Testis (tissue), 3 donors: ENCODE data around the gene DNAJC5. TPM values are rescaled to one million over a fixed set of nuclear protein-coding genes. Genes with fewer than 3 reads are reported as not detected.
A peak's percentile ranks its signal among the peaks of the same experiment; 100 is the strongest.

Source experiments
- DNase-seq: peaks from one replicate; pipeline ENCODE4 v3.0.0-alpha.2; 2019
- H3K27ac ChIP-seq, 2 donors: fragments of 200-600 bp; sonication (generic); one replicate each; pipeline ENCODE4 v1.5.1; 2019
- H3K27me3 ChIP-seq: fragments of 200-600 bp; sonication (generic); one replicate; pipeline ENCODE4 v1.5.1; 2019
- H3K36me3 ChIP-seq: fragments of 200-600 bp; sonication (generic); one replicate; pipeline ENCODE4 v1.5.1; 2017; ENCODE audit warnings: low read depth; ENCODE audit errors: missing control alignments
- H3K4me1 ChIP-seq: fragments of 200-600 bp; sonication (generic); one replicate; pipeline ENCODE4 v1.5.1; 2019
- H3K4me3 ChIP-seq, 2 donors: fragments of 200-600 bp; sonication (generic); one replicate each; pipeline ENCODE4 v1.5.1; 2017 to 2019
- H3K9me3 ChIP-seq: fragments of 200-600 bp; sonication (generic); one replicate; pipeline ENCODE4 v1.5.1; 2017
- POLR2A ChIP-seq: fragments of 450-650 bp; IDR thresholded peaks from one replicate; pipeline ENCODE4 v1.6.1; 2017; ENCODE audit warnings: antibody characterized with exemption, mild to moderate bottlenecking, moderate library complexity
- WGBS, 2 donors: methylation state at CpG; one replicate each; pipeline ENCODE4 v1.1.5; 2018; 5-methylcytosine and 5-hydroxymethylcytosine counted together
- intact Hi-C: fragments of 100-400 bp; cut with DNase I; formaldehyde crosslinking; loops from one replicate; pipeline ENCODE4 v1.15.1; 2023; ENCODE audit warnings: low total_unique reads
- polyA plus RNA-seq: library from polyadenylated mRNA; stranded (reverse); fragments of 350-450 nt; fragmentation: Illumina TruSeq; extraction: RNeasy Lipid Tissue Mini Kit (QIAGEN cat#74804); gene quantifications from one replicate; pipeline ENCODE4 v1.2.3, GENCODE V29; 2014; ENCODE audit warnings: low read depth, low replicate concordance; ENCODE audit not compliant: insufficient read depth
- total RNA-seq, 2 donors: library from RNA; depleted of rRNA; stranded (reverse); fragments of >200 nt; gene quantifications; one replicate each; pipeline ENCODE4 v1.2.3, GENCODE V29; 2016
- TF ChIP-seq, protein P1 (sequence below), 3 experiments: fragments of 450-650 bp in 2 of 3; fragments of 200-600 bp in 1 of 3; sonication (generic) in 1 of 3; IDR thresholded peaks; one replicate each; pipeline ENCODE4 v1.5.1; 2016 to 2019; ENCODE audit warnings: antibody characterized with exemption in 3 of 3, mild to moderate bottlenecking in 2 of 3, moderate library complexity in 1 of 3

The DNAJC5 gene
- total and polyA plus RNA-seq, 3 donors from 2014 or later = 35.6 to 64.8 (median 58.2) TPM

DNA sequence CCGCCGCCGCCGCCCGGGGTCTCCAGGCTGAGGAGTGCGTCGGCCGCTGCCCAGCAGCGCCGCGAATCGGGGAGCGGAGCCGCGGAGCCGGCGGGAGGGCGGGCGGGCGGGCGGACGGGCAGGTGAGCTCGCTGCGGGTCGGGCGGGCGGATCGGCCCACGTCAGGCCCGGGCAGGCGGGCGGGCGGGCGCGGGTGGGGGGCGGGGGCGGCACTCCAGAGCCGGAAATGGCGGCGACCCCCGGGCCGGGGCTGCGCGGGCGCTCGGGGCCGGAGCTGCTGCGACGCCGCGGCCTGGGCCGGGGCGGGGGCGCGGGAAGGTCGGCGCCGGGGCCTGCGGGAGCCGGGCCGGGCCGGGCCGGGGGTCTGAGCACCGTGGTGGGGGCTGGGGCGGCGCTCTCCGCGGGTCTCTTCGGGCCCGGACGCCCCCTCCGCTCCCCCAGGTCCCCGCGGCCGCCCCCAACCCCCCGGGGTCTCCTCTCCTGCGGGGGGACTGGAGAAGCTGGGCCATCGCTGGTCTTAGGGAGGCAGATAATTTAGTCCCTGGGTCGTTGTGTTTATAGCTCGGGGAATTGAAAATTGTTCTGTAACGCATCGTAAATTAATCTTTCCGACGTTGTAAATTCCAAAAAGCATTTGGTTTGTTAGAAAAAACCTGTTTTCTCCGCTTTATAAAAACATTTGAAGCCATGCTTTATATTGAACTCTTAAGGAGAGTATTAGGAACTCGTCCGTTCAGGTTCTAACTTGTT lies 451 bp downstream of the DNAJC5 start:
- Histone ChIP-seq H3K4me3 (peak overlapping the region; percentile 59 to 75), H3K4me1 (peaks cover 32% of the 10 kb centered on the region), H3K27ac (peak overlapping the region; percentile 18 to 83), H3K36me3 (no peaks in the 10 kb centered on the region), H3K27me3 (no peaks in the 10 kb centered on the region), H3K9me3 (no peaks in the 10 kb centered on the region)
- WGBS, 2 donors = 0 to 2% methylated on average over 11 to 29 of the region's 87 CpGs
- intact Hi-C loops = no loop called here
- no peak for DNase-seq
- TF ChIP-seq POLR2A = no peak
- TF ChIP-seq, protein P1, sequence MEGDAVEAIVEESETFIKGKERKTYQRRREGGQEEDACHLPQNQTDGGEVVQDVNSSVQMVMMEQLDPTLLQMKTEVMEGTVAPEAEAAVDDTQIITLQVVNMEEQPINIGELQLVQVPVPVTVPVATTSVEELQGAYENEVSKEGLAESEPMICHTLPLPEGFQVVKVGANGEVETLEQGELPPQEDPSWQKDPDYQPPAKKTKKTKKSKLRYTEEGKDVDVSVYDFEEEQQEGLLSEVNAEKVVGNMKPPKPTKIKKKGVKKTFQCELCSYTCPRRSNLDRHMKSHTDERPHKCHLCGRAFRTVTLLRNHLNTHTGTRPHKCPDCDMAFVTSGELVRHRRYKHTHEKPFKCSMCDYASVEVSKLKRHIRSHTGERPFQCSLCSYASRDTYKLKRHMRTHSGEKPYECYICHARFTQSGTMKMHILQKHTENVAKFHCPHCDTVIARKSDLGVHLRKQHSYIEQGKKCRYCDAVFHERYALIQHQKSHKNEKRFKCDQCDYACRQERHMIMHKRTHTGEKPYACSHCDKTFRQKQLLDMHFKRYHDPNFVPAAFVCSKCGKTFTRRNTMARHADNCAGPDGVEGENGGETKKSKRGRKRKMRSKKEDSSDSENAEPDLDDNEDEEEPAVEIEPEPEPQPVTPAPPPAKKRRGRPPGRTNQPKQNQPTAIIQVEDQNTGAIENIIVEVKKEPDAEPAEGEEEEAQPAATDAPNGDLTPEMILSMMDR (IDR thresholded peaks at IDR 0.05) = no peak

DNA sequence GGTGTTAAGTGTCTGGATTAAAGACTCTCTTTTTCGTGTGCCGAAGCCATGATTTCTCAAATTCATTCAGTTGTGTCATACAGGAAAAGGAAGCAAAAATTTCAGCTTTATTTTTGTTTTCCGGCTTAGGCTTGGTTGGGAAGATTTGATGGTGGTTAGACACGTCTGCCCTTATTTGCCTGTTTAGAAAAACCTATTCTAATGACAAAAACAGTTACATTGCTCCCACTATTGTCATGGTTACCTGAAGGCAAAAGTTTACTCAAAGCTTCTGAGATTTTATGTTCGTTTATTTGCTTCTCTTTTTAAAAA lies 982 bp downstream of the DNAJC5 start:
- TF ChIP-seq, protein P1 (IDR thresholded peaks at IDR 0.05) = no peak
- Histone ChIP-seq H3K9me3 (no peaks in the 10 kb centered on the region), H3K4me3 (peak overlapping the region; percentile 59 to 75), H3K4me1 (peaks cover 32% of the 10 kb centered on the region), H3K27ac (peak overlapping the region; percentile 18 to 83), H3K27me3 (no peaks in the 10 kb centered on the region), H3K36me3 (no peaks in the 10 kb centered on the region)
- DNase-seq = no peak
- WGBS, 2 donors = 0 to 1% methylated on average over 5 of the region's 5 CpGs
- intact Hi-C loops = no loop called here

DNA sequence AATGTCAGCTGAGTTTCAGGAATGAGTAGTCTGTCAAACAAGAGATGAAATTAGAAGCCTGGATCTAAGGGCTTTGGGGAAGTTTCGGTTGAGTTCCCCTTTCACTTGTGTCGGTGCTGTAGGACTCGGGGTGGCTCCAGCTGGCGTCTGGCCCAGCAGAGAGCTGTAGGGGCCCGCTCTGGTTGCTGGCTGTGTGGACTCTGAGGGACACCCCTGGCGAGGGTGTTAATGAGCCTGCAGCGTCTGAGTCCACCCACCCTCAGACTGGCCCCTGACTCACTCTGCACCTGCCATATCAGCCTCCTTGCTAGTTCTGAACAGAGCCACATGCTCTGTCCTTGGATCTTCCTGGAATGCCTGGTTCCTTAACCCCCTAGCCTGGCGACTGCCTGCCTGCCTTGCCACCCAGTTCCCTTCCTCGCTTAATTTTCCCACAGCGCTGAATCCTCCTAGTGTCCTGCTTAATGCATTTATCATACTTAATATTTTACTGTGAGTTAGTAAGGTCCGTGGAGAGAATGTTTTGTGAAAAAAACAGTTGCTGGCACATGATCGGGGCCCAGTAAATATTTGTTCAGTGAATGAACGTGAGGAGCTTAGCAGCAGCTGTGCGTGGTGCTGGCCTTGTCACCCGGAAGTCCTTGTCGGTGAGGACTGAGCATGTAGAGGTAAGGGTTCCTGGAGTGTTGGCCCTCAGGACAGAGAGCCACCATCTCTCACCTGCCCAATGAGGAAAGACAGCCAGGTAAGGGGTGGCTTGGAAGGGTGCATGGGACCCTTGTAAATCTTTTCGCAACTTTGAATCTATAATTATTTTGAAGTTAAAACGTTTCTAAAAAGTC lies 1.6 kb downstream of the DNAJC5 start:
- Histone ChIP-seq H3K27me3 (no peaks in the 10 kb centered on the region), H3K36me3 (no peaks in the 10 kb centered on the region), H3K27ac (peak overlapping the region; percentile 18 to 83), H3K9me3 (no peaks in the 10 kb centered on the region), H3K4me1 (peaks cover 32% of the 10 kb centered on the region), H3K4me3 (peak overlapping the region; percentile 59 to 75)
- intact Hi-C loops = no loop called here
- 7 to 8% methylated on average over 18 of the region's 18 CpGs for WGBS, 2 donors
- TF ChIP-seq, protein P1 (IDR thresholded peaks at IDR 0.05) = no peak
- DNase-seq = peak; percentile 64

DNA sequence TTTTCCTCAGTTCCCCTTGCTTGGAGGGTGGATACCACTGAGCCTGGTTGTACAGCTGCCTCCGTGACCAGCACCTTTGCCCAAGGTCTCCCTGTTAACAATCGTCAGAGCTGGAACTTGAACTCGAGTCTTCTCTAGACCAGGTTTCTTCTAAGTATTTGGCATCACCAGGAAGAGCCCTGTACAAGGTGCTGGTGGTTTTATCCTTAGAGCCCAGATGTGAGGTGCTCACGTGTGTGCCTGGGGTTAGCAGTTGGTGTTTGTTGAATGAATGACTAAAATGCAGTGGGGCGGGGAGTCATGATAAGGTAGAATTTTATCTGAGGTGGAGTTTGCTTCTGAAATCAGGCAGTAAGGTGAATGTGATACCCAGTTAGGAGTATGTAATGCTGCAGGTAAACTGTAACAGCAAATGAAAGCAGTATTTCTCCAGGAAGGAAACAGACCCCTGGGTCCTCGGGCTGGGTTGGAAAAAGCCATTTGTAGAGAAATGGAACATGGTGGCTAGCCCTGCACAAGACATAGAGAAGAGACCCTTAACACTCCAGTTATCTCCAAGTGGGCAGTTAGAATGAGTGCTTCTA lies 3.1 kb downstream of the DNAJC5 start:
- Histone ChIP-seq H3K27me3 (no peaks in the 10 kb centered on the region), H3K27ac (peak overlapping the region in 1 of 2 donors; percentile 83), H3K4me1 (peaks cover 32% of the 10 kb centered on the region), H3K9me3 (no peaks in the 10 kb centered on the region), H3K36me3 (no peaks in the 10 kb centered on the region), H3K4me3 (no peak overlapping the region)
- DNase-seq = no peak
- TF ChIP-seq, protein P1 (IDR thresholded peaks at IDR 0.05) = no peak
- no peak for TF ChIP-seq POLR2A
- 73 to 76% methylated on average over 6 of the region's 6 CpGs for WGBS, 2 donors
- intact Hi-C loops = no loop called here
